Tibial nerve (tissue), 4 donors: ENCODE data around the gene CFAP20.

Source experiments
- EP300 ChIP-seq, 2 donors: sonication (generic); formaldehyde crosslinking; IDR thresholded peaks; one replicate each; pipeline ENCODE4 v1.6.1; 2017; ENCODE audit warnings: antibody characterized with exemption in 2 of 2, mild to moderate bottlenecking in 1 of 2
- POLR2A ChIP-seq, 2 donors: fragments of 450-650 bp; IDR thresholded peaks; one replicate each; pipeline ENCODE4 v1.6.1; 2017; ENCODE audit warnings: antibody characterized with exemption in 2 of 2, mild to moderate bottlenecking in 2 of 2, moderate library complexity in 2 of 2
- TF ChIP-seq, protein P1 (sequence below), 5 experiments: fragments of 200-600 bp in 3 of 5; fragments of 450-650 bp in 2 of 5; sonication (generic) in 3 of 5; IDR thresholded peaks; one replicate each; pipeline ENCODE4 v1.5.1; 2016 to 2019; ENCODE audit warnings: antibody characterized with exemption in 5 of 5, mild to moderate bottlenecking in 3 of 5, moderate library complexity in 2 of 5

DNA sequence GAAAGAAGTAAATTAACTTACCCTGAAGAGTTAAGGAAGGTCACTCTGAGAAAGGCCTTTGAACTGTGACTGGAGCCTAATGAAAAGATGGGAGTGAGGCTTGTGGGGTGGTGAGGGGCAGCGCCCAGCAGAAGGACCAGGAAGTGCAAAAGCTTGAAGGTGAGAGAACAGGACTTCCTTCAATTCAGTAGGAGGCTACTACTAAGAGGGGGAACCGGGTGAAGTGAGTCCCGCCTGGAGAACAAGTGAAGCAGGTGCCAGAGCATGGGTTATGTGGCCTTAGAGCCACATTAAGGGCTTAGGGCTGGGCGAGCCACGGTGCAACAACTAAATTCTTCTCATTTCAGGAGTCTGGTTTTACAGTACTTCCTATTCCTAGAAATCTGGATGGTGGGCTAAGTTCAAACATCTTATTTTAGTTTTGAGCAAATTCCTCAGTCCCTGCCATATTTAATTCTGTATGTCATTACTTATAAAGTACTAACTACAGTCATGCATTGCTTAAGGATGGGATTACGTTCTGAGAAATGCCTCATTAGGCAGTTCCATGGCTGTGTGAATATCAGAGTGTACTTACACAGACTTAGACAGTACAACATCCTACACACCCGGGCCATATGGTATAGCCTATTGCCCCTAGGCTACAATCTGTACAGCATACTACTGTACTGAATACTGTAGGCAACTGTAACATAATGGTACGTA is 5.1 kb downstream of the CFAP20 start:
- TF ChIP-seq, protein P1, sequence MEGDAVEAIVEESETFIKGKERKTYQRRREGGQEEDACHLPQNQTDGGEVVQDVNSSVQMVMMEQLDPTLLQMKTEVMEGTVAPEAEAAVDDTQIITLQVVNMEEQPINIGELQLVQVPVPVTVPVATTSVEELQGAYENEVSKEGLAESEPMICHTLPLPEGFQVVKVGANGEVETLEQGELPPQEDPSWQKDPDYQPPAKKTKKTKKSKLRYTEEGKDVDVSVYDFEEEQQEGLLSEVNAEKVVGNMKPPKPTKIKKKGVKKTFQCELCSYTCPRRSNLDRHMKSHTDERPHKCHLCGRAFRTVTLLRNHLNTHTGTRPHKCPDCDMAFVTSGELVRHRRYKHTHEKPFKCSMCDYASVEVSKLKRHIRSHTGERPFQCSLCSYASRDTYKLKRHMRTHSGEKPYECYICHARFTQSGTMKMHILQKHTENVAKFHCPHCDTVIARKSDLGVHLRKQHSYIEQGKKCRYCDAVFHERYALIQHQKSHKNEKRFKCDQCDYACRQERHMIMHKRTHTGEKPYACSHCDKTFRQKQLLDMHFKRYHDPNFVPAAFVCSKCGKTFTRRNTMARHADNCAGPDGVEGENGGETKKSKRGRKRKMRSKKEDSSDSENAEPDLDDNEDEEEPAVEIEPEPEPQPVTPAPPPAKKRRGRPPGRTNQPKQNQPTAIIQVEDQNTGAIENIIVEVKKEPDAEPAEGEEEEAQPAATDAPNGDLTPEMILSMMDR (IDR thresholded peaks at IDR 0.05) = no peak
- TF ChIP-seq POLR2A (IDR thresholded peaks at IDR 0.05) (no peak), EP300 (IDR thresholded peaks at IDR 0.05) (no peak)
